Activated CD4-positive, alpha-beta T cell treated with anti-CD3 and anti-CD28 coated beads, Interleukin-2, amount 10 ng/mL, durations not matched to agents 7 days and 5 days (primary cell): ENCODE results near the gene WDR20. TPM values are rescaled to one million over a fixed set of nuclear protein-coding genes. Genes with fewer than 3 reads are reported as not detected.
"Not testable (repeated sequence)": the region's sequence is repeated elsewhere in the genome, so short reads cannot be mapped to it uniquely, and the experiment has no call there.

Source experiments
- CTCF ChIA-PET: fragments of 350-600 bp; sonication (Branson Sonifier 250); formaldehyde crosslinking; loops from one replicate; lab custom pipeline; 2021; ENCODE audit warnings: antibody characterized with exemption; lab: Charles Lee
- POLR2A ChIA-PET: fragments of 350-600 bp; sonication (Branson Sonifier 250); formaldehyde crosslinking; loops from one replicate; lab custom pipeline; 2021; ENCODE audit warnings: antibody characterized with exemption; lab: Charles Lee
- DNase-seq: peaks from one replicate; pipeline ENCODE4 v3.0.0-alpha.2; 2020
- H3K27ac Mint-ChIP-seq: one replicate; pipeline ENCODE4 v1.8.0; 2021; ENCODE audit warnings: mild to moderate bottlenecking, moderate library complexity, mixed read lengths
- H3K27me3 Mint-ChIP-seq: one replicate; pipeline ENCODE4 v1.8.0; 2021; ENCODE audit warnings: mixed read lengths
- H3K36me3 Mint-ChIP-seq: one replicate; pipeline ENCODE4 v1.8.0; 2021; ENCODE audit warnings: low read depth, mixed read lengths
- H3K4me1 Mint-ChIP-seq: one replicate; pipeline ENCODE4 v1.8.0; 2021; ENCODE audit warnings: mixed read lengths
- H3K4me3 Mint-ChIP-seq: one replicate; pipeline ENCODE4 v1.8.0; 2021; ENCODE audit warnings: mild to moderate bottlenecking, moderate library complexity, mixed read lengths
- H3K9me3 Mint-ChIP-seq: one replicate; pipeline ENCODE4 v1.8.0; 2021; ENCODE audit warnings: mixed read lengths
- total RNA-seq, 2 experiments: library from RNA; stranded (reverse); gene quantifications; one replicate each; pipeline ENCODE4 v1.2.3, GENCODE V29; 2021

Gene WDR20, protein sequence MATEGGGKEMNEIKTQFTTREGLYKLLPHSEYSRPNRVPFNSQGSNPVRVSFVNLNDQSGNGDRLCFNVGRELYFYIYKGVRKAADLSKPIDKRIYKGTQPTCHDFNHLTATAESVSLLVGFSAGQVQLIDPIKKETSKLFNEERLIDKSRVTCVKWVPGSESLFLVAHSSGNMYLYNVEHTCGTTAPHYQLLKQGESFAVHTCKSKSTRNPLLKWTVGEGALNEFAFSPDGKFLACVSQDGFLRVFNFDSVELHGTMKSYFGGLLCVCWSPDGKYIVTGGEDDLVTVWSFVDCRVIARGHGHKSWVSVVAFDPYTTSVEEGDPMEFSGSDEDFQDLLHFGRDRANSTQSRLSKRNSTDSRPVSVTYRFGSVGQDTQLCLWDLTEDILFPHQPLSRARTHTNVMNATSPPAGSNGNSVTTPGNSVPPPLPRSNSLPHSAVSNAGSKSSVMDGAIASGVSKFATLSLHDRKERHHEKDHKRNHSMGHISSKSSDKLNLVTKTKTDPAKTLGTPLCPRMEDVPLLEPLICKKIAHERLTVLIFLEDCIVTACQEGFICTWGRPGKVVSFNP
- 10 to 100 TPM; 24.7 to 35.7 TPM for total RNA-seq

DNA sequence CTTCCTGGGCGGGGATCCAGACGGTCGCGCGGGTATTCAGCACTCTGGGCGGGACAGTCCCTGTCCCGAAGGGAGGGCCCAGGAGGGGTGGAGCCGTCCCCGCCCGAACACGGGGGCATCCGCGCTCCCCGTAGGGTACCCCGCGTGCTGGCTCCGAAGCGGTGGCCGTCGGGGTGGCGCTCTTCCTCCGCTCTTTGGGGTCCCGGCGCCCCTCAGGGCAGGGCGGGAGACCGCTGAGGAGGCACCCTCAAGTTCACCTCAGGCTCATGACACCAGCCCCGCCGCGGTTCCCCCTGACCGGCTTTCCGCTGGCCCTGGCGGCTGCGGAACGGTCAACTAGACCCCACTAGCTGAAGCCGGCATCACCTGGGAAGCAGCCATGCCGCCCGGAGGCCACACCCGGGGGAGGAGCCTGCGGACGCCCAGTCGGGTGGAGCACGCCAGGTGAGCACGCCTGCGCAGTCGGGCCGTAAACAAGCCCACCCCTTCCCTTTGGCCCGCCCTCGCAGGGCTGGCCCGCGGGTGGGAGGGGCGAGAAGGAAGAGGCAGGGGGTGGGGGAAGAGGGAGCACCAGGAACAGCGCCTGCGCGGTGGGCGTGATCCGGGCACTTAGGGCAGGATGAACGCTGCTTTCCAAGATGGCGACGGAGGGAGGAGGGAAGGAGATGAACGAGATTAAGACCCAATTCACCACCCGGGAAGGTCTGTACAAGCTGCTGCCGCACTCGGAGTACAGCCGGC, at the start of gene WDR20:
TSS of gene WDR20 (plus strand) at position 612 of the 741 bp plus-strand sequence. CDS start at position 639, 27 bp downstream.
- Mint-ChIP-seq H3K4me3 (peak within 1 kb of the TSS; percentile 97), H3K27me3 (no peaks in the 10 kb centered on the region), H3K4me1 (peaks cover 25% of the 10 kb centered on the region), H3K9me3 (no peaks in the 10 kb centered on the region), H3K27ac (peak within 1 kb of the TSS; percentile 96), H3K36me3 (peaks cover 4% of the 10 kb centered on the region)
- ChIA-PET POLR2A (no interaction called here), CTCF (interaction anchor here (1.0 kb wide), 2 partner anchors 12 to 44 kb away, joined by 3 read pairs; no protein-coding TSS in a partner anchor)
- peak; percentile 99 for DNase-seq

DNA sequence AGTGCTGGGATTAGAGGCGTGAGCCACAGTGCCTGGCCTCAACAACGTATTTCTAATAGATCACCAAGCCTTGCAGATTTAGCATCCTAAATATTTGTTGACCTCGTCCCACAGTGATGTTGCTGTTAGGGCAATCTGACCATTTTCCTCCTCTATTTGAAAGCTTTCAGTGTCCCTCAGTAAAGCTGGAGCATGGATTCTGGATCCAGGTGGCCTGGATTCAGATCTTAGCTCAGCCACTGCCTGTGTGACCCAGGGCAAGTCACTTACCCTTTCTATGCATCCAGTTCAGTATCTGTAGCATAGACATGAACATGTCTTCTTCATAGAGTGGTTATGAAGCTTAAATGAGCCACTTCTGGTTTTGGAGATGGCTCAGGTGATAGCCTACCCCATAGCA, 49.0 kb upstream of the WDR20 start:
- Mint-ChIP-seq H3K4me1 (peaks cover 30% of the 10 kb centered on the region), H3K4me3 (no peak overlapping the region), H3K9me3 (no peaks in the 10 kb centered on the region), H3K27me3 (no peaks in the 10 kb centered on the region), H3K36me3 (peaks cover 6% of the 10 kb centered on the region), H3K27ac (no peak overlapping the region)
- POLR2A ChIA-PET = interaction anchor here (0.7 kb wide), 1 partner anchor 97 kb away, joined by 3 read pairs; no protein-coding TSS in a partner anchor
- CTCF ChIA-PET = interaction anchor here (0.5 kb wide), 1 partner anchor 328 kb away, joined by 3 read pairs; no protein-coding TSS in a partner anchor
- DNase-seq = no peak

DNA sequence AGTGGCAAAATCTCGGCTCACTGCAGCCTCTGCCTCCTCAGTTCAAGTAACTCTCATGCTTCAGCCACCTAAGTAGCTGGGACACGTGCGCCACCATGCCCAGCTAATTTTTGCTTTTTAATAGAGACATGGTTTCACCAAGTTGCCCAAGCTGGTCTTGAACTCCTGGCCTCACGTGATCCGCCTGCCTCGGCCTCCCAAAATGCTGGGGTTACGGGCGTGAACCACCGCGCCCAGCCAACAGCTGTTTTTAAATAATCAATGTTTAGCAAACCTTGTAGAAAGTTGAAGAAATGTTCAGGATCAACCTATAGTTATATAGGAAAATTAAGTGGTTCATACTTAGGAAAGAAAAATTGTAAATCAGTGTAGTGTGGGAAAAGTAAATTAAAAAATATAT, 46.9 kb upstream of the WDR20 start:
- no peak overlapping the region for H3K27ac Mint-ChIP-seq
- H3K27me3 Mint-ChIP-seq = no peaks in the 10 kb centered on the region
- H3K9me3 Mint-ChIP-seq = no peaks in the 10 kb centered on the region
- CTCF ChIA-PET = interaction anchor here (0.7 kb wide), 1 partner anchor 128 kb away, joined by 4 read pairs; no protein-coding TSS in a partner anchor
- no peak for DNase-seq
- H3K4me1 Mint-ChIP-seq = peaks cover 32% of the 10 kb centered on the region
- POLR2A ChIA-PET = no interaction called here
- no peaks in the 10 kb centered on the region for H3K36me3 Mint-ChIP-seq
- H3K4me3 Mint-ChIP-seq = no peak overlapping the region

DNA sequence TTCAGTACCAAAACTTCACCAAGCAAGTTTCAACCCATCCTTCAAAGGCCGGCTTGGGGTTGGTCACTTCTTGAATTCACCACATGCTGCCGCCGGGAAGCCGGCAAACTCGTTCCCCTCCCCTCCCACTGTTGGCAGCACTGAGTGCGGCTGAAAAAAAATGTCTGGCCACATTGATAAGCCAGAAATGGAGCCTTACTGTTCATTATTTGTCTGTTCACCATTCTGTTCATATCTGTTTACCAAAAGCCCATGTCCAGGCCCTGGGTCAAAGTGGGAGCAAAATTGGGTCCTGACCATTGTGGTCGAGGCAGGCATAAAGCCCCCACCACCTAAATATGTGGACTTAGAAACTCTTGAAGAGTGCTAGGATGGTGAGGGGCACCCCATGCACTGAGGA, 45.6 kb upstream of the WDR20 start:
- no peak for DNase-seq
- Mint-ChIP-seq H3K27me3 (no peaks in the 10 kb centered on the region), H3K36me3 (no peaks in the 10 kb centered on the region), H3K4me3 (no peak overlapping the region), H3K9me3 (no peaks in the 10 kb centered on the region), H3K27ac (no peak overlapping the region), H3K4me1 (peaks cover 21% of the 10 kb centered on the region)
- ChIA-PET CTCF (interaction anchor here (0.6 to 0.8 kb wide), 2 partner anchors 287 to 397 kb away, joined by 4 read pairs; no protein-coding TSS in a partner anchor), POLR2A (no interaction called here)

DNA sequence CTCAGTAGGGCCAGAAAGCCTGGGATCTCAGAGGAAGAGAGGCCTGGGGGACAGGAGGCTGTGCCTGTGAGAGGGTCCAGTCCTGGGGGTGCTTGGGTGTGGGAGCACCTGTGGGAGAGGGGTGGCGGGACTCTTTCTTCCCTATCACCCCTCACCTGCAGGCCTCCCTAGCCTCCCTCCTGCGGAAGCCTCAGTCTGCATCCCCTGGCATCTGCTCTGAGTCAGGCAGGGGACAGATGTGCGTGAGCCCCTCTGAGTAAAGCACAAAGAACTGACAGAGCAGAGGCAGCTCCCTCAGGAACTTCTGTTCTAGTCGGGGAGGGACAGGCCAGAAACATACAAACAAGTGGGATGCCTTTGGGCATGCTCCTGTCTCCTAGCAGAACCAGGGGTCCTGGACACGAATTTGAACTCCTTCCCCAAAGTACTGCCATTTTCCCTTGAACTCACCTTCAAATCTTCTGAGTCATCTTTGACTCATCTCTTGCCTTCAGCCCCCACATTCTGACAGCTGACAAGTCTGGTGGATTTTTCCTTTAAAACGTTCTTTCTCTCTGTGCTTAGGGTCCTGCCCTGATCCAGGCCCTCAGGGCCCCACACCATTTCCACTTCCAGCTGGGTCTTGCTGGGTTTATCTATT, 44.3 kb upstream of the WDR20 start:
- Mint-ChIP-seq H3K4me1 (peaks cover 10% of the 10 kb centered on the region), H3K36me3 (no peaks in the 10 kb centered on the region), H3K4me3 (no peak overlapping the region), H3K27me3 (no peaks in the 10 kb centered on the region), H3K9me3 (no peaks in the 10 kb centered on the region), H3K27ac (no peak overlapping the region)
- no peak for DNase-seq
- CTCF ChIA-PET = interaction anchor here (0.8 to 1.6 kb wide), 6 partner anchors 11 to 134 kb away, joined by 3 to 9 read pairs (median 3); partner anchors contain the start of gene WDR20
- POLR2A ChIA-PET = no interaction called here

DNA sequence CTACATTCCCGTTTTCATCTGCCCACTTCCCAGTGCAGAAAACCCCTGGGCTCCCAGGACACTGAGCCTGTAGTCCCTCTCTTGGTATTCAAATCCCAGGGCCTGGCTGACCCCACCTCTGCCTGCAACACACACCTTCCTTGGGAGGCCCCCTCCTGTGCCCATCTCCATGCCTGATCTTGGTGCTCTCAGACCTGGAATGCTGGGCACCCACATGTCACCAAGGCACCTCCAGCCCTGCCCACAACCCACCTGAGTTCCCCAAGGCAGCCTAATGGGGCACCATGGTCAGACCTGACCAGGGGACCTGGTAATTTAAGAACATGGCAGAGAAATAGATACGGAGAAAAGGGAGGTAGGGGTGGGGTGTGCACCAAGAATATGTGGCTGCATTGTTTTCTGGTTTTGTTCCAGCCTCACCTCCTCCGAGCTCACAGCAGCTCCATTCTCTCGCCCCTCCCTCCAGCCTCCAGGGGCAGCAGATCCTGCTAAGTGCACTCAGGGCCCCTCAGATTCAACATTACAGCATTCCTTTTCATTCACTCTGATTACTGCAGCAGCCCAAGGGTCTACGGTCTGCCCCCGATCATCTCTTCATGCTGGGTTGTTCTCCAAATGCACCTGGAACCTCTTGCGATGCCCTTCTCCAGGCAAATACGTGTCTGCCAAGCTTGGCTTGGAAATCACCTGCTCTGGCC, 43.7 kb upstream of the WDR20 start:
- ChIA-PET CTCF (interaction anchor here (0.8 to 2.0 kb wide), 12 partner anchors 12 to 137 kb away, joined by 3 to 9 read pairs (median 4); partner anchors contain the start of gene WDR20), POLR2A (no interaction called here)
- Mint-ChIP-seq H3K27ac (no peak overlapping the region), H3K4me1 (peaks cover 8% of the 10 kb centered on the region), H3K4me3 (no peak overlapping the region), H3K36me3 (no peaks in the 10 kb centered on the region), H3K9me3 (no peaks in the 10 kb centered on the region), H3K27me3 (no peaks in the 10 kb centered on the region)
- DNase-seq = no peak

DNA sequence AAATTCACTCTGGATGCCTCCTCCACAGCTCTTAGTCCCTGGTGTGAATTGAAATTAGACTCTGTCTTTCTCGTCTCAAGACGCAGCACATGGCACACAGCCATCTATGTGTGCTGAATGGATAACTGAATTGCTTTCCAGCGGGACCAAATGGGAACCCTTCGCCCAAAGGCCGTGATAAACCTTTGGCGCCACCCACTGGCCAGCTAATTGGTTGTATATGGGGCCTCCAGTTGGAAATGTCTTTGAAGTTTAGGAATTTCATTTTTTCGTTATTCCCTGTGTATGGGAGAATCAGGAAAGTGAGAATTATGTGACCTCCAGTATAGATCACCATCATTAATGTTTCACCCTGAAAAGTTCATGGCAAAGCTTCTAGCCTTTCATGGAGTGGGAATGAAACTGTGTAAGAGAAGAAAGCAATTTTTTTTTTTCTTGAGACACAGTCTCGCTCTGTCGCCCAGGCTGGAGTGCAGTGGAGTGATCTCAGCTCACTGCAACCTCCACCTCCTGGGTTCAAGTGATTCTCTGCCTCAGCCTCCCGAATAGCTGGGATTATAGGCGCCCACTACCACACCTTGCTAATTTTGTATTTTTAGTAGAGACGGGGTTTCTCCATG, 43.0 kb upstream of the WDR20 start:
- no peaks in the 10 kb centered on the region for H3K27me3 Mint-ChIP-seq
- H3K9me3 Mint-ChIP-seq = no peaks in the 10 kb centered on the region
- H3K36me3 Mint-ChIP-seq = no peaks in the 10 kb centered on the region
- H3K27ac Mint-ChIP-seq = no peak overlapping the region
- H3K4me1 Mint-ChIP-seq = peaks cover 8% of the 10 kb centered on the region
- ChIA-PET CTCF (interaction anchor here (0.7 to 2.0 kb wide), 15 partner anchors 10 to 138 kb away, joined by 3 to 9 read pairs (median 4); partner anchors contain the start of gene WDR20), POLR2A (no interaction called here)
- H3K4me3 Mint-ChIP-seq = no peak overlapping the region
- DNase-seq = peak; percentile 75

DNA sequence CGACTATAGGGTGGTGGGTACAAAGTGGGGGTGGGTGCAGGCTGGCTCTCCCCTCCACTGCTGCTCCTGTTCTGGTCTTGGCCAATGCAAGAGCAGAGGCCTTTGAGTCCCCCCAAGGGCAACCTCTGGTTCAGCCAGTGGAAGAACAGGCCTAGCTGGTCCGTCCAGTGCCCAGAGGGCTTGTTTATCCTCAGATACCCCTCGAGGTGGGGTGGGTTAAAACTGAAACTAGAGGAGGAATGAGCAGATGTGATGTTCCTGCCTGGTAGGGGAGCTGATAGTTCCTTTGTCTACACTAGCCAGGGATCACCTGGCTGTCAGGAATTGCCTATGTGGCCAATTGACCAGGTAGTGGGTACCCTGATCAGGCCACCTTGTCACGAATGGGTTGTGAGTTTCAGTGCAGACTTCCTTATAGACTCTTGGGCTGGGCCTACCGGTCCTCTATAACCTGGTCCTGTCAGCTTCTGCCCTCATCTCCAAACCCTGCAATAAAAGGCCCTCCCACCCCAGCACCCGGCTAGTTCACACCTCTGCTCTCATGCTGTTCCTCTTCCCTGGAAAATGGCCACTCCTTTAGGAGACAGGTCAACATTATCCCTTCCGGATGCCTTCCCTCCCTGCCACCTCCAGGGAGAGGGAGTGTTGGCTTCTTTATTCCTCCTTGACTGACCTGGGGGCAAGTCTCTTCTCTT, 42.1 kb upstream of the WDR20 start:
- no peaks in the 10 kb centered on the region for H3K36me3 Mint-ChIP-seq
- H3K4me1 Mint-ChIP-seq = peaks cover 8% of the 10 kb centered on the region
- peak overlapping the region; percentile 36 for H3K27ac Mint-ChIP-seq
- H3K4me3 Mint-ChIP-seq = no peak overlapping the region
- H3K9me3 Mint-ChIP-seq = no peaks in the 10 kb centered on the region
- DNase-seq = no peak
- H3K27me3 Mint-ChIP-seq = no peaks in the 10 kb centered on the region
- ChIA-PET POLR2A (interaction anchor here (0.6 kb wide), 1 partner anchor 20 kb away, joined by 4 read pairs; no protein-coding TSS in a partner anchor), CTCF (interaction anchor here (0.7 to 2.0 kb wide), 6 partner anchors 9 to 66 kb away, joined by 3 to 5 read pairs (median 4); no protein-coding TSS in a partner anchor)

DNA sequence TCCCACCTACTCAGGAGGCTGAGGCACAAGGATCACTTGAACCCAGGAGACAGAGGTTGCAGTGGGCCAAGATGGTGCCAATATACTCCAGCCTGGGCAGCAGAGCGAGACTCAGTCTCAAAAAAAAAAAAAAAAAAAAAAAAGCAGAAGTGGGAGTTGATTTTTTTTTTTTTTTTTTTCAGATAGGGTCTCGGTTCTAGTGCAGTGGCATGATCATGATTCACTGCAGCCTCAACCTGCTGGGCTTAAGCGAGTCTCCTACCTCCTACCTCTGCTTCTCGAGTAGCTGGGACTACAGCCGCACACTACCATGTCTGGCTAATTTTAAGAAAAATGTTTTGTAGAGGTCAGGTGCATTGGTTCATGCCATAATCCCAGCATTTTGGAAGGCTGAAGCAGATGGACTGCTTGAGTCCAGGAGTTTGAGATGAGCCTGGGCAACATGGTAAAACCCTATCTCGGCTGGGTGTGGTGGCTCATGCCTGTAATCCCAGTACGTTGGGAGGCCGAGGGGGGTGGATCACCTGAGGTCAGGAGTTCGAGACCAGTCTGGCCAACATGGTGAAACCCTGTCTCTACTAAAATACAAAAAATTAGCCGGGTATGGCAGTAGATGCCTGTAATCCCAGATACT, 36.5 kb upstream of the WDR20 start:
- POLR2A ChIA-PET = no interaction called here
- H3K36me3 Mint-ChIP-seq = no peaks in the 10 kb centered on the region
- no peak for DNase-seq
- no peak overlapping the region for H3K27ac Mint-ChIP-seq
- H3K27me3 Mint-ChIP-seq = peaks cover 4% of the 10 kb centered on the region
- H3K9me3 Mint-ChIP-seq = no peaks in the 10 kb centered on the region
- H3K4me3 Mint-ChIP-seq = no peak overlapping the region
- CTCF ChIA-PET = no interaction called here
- no peaks in the 10 kb centered on the region for H3K4me1 Mint-ChIP-seq

DNA sequence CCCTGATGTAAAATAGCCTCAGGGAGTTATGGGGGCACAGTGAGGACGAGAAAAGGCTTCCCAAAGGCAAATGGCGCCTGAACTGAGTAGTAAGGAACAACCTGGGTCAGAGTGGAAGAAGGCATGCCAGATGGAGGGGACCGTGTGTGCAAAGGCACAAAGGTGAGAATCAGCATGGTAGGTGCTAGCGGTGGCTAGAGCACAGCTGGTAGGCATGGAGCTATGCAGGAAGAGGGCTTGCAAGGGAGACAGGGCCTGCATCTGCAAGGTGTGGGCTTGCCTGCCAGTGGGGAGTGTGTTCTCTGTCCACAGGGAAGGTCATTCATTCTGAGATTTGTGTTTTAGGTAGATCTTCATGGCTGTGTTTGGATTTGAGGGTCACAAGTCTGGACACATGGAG, 34.3 kb upstream of the WDR20 start:
- POLR2A ChIA-PET = no interaction called here
- Mint-ChIP-seq H3K27ac (no peak overlapping the region), H3K4me3 (no peak overlapping the region), H3K36me3 (no peaks in the 10 kb centered on the region), H3K9me3 (peaks cover 3% of the 10 kb centered on the region), H3K27me3 (peaks cover 4% of the 10 kb centered on the region), H3K4me1 (no peaks in the 10 kb centered on the region)
- DNase-seq = no peak
- CTCF ChIA-PET = no interaction called here

DNA sequence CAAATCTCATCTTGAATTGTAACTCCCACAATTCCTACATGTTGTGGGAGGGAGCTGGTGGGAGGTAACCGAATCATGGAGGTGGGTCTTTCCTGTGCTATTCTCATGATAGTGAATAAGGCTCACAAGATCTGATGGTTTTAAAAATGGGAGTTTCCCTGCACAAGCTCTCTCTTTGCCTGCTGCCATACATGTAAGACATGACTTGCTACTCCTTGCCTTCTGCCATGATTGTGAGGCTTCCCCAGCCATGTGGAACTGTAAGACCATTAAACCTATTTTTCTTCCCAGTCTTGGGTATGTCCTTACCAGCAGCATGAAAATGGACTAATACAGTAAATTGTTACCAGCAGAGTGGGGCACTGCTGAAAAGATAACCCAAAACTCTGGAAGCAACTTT, 30.4 kb upstream of the WDR20 start:
- CTCF ChIA-PET, H3K27ac Mint-ChIP-seq, H3K27me3 Mint-ChIP-seq, DNase-seq, H3K36me3 Mint-ChIP-seq, H3K4me1 Mint-ChIP-seq, H3K4me3 Mint-ChIP-seq, POLR2A ChIA-PET, H3K9me3 Mint-ChIP-seq: not testable (repeated sequence)
